OCI-M1 (cell line): ENCODE measurements around the gene PCDH18.
"Not testable (repeated sequence)": the region's sequence is repeated elsewhere in the genome, so short reads cannot be mapped to it uniquely, and the experiment has no call there.

Experiments used
- DNase-seq: peaks from one replicate; lab custom pipeline; 2025; lab: John Stamatoyannopoulos, UW

Gene PCDH18

GRCh38 chr4:137531986-137532868 lies at the start of gene PCDH18:
Gene PCDH18, minus strand, starts transcription at chr4:137532494. Its CDS starts 406 bp downstream, at chr4:137532088.
- DNase-seq = peak; percentile 78

GRCh38 chr4:137576446-137576845 lies 44.2 kb upstream of the PCDH18 start:
- DNase-seq = no peak

GRCh38 chr4:137572647-137573046 lies 40.4 kb upstream of the PCDH18 start:
- DNase-seq = no peak

- DNase-seq = no peak
These were observed 39.9 kb upstream of the PCDH18 start for GRCh38 chr4:137572163-137572562.

GRCh38 chr4:137559801-137560200 lies 27.5 kb upstream of the PCDH18 start:
- no peak for DNase-seq

GRCh38 chr4:137558951-137559350 lies 26.7 kb upstream of the PCDH18 start:
- DNase-seq = peak; percentile 57

- no peak for DNase-seq
These were observed 13.2 kb upstream of the PCDH18 start for GRCh38 chr4:137545461-137545861.

GRCh38 chr4:137543648-137544047 lies 11.4 kb upstream of the PCDH18 start:
- DNase-seq = no peak

GRCh38 chr4:137543198-137543597 lies 10.9 kb upstream of the PCDH18 start:
- no peak for DNase-seq

GRCh38 chr4:137541876-137542646 lies 9.8 kb upstream of the PCDH18 start:
- DNase-seq = peak; percentile 36

GRCh38 chr4:137541181-137541580 lies 8.9 kb upstream of the PCDH18 start:
- peak; percentile 36 for DNase-seq

- no peak for DNase-seq
These were observed 8.1 kb upstream of the PCDH18 start for GRCh38 chr4:137540356-137540755.

GRCh38 chr4:137538526-137538925 lies 6.2 kb upstream of the PCDH18 start:
- no peak for DNase-seq

- not testable (repeated sequence) for DNase-seq
These were observed 5.5 kb upstream of the PCDH18 start for GRCh38 chr4:137537807-137538206.

GRCh38 chr4:137536789-137537561 lies 4.7 kb upstream of the PCDH18 start:
- no peak for DNase-seq

- no peak for DNase-seq
These were observed 3.4 kb upstream of the PCDH18 start for GRCh38 chr4:137535718-137536117.

- peak; percentile 15 for DNase-seq
These were observed 2.2 kb upstream of the PCDH18 start for GRCh38 chr4:137534516-137534915.

- DNase-seq = no peak
These were observed 1.6 kb upstream of the PCDH18 start for GRCh38 chr4:137533855-137534254.

- DNase-seq = peak; percentile 59
These were observed 559 bp upstream of the PCDH18 start for GRCh38 chr4:137532869-137533236.

GRCh38 chr4:137531168-137531985 lies 917 bp downstream of the PCDH18 start:
- DNase-seq = peak; percentile 60

GRCh38 chr4:137530176-137530575 lies 2.1 kb downstream of the PCDH18 start:
- no peak for DNase-seq
